Ramos (cell line): ENCODE measurements around the gene PRKCE.

Experiments
- in situ Hi-C: fragments of 300-500 bp; cut with MboI; formaldehyde crosslinking; loops from one replicate; pipeline ENCODE4 v1.14.3; 2022; ENCODE audit warnings: low sequenced_read_pairs; ENCODE audit not compliant: unreplicated experiment

The PRKCE gene

DNA sequence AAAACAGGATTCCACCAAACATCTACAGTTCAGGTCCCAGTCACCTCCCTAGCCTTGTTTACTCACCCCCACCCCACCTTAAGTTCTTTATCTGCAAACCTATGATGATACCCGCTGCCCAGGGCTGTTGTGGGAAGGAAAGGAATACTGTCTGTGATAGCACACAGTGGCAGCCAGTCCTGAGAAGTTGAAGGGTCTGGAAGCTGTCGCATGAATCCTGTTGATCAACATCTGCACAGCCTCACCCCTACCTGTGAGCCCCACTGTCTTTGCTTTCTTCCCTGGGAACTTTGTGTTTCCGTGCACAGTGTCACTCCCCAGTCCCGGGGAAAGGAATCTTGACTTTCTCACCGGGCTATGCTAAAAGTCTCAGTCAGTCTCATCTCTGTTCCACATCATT lies 485.0 kb downstream of the PRKCE start:
- in situ Hi-C loops, result no loop called here

DNA sequence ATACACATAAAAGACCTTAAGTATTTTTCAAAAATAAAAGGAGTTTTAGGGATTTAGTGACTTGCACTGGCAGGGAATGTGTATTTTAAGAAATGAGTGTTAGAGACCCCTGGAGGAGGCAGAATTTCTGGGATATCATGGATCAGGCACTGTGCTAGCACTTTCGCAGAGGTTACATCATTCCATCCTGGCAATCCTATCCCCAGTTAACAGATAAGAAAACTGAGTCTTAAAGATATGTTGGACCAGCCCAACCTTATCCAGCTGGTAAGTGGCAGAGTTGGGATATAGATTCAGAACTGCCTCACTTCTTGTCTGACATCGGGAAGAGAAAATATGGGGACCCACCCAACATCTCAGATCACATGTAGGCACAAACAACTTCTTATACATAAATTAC lies 485.5 kb downstream of the PRKCE start:
- in situ Hi-C loops, result no loop called here

DNA sequence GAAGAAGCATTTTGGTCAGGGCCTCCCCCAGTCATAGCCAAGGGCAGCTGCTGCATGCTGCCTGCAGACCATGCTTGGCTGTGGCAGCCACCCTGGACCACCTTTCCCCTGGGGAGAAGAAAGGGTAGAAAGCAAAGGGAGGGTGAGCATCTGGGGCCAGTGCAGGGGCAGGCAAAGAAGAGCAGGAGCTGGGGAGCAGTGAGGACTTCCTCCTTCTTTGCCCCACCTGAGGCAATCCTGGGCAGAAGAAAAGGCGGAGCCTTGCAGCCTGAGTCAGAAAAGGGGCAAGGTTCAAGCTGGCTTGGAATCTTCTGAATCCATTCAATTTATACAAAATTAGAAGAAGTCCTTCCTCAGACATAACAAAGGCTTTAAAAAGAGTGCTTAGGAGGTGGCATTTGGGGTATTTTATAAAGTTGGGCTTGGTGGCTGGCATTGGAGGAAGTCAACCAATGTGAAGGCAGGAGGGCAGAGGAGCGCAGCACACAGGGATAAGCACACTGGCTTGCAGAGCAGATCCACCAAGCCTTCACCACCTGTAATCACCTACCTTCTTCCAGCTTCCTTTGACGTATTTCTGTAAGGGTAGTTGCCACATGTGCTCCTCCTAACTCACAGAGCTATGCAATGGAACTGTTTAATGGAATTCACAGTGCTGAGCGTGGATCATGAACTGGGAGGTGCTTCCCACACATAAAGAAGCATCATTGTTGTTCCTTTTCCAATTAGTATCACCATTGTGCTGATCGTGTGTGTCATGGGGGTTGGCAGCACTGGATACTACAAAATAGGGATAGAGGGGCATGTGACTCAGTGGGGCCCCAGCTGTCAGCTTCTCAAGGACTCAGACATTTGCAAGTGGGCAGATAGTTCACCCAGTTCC lies 491.3 kb downstream of the PRKCE start:
- in situ Hi-C loops, result no loop called here

DNA sequence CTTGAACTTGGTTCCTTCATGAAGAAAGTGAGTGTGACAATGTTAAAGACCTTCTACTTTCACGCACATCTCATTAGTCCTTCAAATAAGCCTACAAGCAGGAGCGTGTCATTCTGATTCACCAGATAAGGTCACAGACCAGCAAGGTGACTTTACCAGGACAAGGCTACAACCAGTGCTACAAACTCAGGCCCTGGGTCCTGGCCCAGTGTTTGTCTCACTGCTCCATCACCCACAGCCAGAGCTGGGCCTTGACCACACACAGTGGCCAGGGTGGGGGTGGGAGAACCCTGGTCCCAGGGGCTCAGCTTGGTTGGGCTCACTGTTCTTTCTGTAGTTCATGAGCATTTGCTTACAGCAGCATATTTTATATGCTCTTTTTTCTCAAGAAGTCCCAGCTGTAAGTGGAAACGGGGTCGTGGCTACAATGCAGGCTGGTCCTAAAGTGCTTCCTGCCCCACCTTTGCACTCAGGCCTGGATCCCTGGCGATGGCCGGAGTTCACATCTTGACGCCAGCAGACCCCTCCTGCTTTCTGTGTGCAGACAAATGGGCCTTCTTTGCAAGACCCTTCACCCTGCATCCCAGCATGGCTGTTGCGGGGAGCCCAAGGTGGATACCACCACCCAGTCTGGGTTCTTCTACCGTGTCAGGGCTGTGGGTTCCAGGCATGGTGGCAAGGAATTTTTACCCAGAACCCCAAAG lies 492.1 kb downstream of the PRKCE start:
- in situ Hi-C loops, result no loop called here

DNA sequence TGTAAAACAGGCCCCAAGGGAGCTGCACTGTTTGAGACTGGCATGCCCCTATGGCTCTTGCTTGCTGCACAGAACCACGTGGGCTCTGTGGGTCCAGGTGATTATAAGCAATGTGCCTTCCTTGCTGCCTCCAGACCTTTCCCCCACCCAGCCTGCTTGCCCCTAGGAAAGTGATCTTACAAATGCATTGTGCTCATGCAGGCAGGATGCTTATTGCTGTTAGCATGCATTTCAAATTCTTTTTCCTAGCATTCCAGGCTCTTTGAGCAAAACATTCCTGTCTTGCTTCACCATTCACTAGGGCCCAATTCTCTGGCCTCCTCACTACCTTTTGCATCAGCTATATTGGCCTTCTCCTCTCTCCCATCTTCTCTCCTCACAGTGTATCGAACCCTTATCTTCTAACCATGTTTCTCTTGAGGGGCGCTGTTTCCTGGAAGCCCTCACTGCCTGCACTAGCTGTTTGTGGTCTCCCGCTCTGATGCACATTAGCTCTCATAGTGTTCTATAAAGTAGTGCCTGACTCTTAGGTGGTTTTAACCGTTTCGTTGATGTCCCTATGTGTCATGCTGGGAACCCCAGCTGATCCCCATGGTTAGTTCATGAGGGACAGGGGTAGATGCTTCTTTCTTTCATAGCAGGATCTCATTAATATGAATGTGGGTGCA lies 492.8 kb downstream of the PRKCE start:
- in situ Hi-C loops, result no loop called here

DNA sequence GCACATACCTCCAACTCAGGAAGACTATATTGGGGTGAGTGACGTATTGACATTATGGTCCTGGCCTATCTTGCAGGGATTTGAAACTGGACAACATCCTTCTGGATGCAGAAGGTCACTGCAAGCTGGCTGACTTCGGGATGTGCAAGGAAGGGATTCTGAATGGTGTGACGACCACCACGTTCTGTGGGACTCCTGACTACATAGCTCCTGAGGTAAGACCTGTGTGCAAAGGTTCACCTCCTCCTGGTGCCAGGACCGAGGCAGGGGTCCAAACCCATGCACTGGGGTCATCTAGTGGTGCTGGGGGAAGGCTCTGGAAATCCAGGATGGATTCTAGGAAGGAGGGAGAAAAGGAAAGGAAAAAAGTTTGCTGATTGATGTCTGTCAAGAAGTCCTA lies 493.5 kb downstream of the PRKCE start:
- in situ Hi-C loops, result no loop called here

DNA sequence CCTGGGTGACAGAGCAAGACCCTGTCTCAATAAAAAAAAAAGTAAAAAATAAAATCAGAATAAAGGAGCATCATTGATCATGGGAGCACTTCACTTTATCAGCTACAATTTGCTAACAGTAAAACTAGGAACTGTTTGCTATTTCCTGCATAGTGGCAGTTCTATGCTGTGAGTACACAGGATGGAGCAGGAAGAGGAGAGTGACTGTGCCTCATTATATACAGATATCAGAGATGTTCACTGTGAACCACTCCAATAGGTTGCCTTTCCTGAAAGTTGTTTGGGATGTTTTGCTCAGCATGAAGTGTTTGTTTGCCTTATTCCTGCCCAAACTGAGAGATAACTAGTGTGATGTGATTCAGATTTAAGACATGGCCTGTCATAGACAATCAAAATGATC lies 494.4 kb downstream of the PRKCE start:
- in situ Hi-C loops, result no loop called here

DNA sequence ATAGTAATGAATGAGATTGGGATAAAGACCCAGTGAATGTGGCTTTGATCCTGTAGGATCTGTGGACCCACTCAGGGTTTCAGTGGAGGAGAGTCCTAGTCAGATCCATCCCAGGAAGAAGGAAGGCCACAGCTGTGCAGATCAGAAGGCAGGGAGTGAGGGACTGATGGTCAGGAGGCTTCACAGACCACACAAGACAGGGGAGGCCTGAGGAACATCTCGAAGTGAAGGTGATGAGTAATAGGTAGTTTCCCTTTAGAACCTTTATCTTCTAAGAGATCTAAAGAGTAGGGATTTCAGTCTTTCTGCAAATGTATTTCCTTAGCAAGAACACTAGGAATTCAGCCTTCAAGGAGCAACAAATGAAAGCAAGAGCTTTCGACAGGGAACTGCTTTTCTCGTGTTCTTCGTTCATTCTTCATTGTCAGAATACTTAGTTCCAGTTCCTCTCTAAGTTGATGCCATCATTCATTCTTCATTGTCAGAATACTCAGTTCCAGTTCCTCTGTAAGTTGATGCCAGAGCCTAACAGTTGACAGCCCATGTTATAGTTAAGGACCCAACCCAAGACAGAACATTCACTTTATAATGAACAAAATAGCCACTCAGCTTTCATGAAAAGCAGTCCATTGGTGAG lies 495.5 kb downstream of the PRKCE start:
- in situ Hi-C loops, result no loop called here

DNA sequence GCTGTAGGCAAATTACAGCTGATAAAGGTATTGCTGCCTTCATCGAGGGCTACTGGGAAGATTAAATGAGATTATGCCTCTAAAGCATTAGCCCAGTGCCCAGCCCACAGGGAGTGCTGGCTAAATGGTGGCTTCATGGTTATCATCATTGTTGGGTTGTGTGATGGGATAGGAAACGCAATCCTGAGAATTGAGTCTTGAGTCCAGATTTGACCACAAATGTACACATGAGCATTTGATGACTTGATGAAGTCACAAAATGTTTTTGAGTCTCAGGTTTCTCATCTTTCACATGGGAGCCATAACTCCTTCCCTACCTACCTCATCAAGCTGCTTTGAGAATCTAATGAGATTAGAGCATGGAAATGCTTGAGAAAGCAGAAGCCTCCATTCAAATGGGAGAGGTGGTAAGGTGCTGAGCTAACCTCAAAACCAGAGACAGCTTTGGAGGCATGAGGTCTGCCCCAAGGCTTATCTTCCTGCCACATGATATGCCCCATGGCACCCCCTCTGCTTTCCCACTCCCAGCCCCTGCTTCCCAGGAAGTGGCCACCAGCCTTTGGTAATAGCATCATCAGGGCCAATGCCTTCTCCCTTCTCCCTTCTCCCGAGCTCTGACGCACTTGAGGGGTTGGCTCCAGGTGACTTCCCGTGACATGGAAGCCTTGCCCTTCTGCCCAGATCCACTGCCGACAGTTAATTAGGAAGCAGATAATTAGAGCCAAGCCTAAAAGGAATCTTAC lies 496.3 kb downstream of the PRKCE start:
- in situ Hi-C loops, result no loop called here

DNA sequence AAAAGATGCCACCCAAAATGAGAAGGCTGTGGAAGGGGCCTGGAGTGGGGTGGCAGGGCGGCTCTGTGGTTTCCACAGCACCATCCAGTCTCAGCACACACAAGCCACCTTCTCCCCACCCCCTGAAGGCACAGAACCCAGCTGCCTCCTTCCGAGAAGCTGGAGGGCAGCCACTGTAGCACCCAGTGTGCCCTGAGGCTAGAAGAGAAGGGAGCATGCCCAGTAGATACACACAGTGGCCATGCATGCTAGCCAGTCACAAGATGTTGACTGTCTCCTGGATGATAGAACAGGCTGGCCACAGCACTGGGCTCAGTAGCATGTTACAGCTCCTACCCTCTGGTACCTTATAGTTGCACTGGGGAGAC lies 496.9 kb downstream of the PRKCE start:
- in situ Hi-C loops, result no loop called here

DNA sequence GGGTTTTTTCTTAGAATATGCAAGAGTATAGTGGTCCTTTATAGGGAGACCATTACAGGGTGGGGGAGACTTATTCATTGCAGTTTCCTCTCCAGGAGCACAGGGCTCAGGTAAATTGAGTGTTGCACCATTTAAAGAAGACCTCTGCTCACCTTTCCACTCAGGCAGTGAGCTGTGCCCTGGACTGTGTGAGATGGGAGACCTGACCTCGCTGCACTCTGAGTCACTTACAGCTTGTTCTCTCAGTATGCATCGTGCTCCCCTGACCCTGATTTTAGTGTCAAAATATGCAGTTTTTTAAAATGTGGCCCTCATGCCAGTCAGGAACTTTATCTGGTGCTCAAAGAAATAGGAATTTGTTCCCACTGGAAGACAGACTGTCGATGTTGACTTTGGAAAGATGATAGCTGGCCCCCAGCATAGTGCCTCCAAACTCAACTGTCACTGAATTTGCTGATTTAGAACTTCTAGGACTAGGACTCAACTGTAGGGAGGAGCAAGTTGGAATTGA lies 499.0 kb downstream of the PRKCE start:
- in situ Hi-C loops, result no loop called here

DNA sequence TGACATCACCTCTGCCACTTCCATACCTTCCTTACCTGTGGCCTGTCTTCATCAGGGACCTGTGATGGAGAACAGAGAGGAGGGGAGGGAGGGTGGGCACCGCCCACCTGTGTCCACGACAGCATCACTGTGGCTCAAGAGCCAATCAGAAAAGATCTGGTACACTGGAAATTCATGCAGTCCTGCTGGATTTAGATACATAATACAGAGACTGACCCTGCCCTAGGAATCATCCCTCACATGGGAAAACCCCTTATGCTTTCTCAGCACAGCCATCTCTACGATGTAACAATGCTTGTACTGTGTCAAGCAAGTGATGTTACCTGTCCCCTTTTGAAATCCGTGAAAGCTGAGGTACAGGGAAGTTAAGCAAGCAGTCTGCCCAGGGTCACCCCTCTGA lies 500.1 kb downstream of the PRKCE start:
- in situ Hi-C loops, result no loop called here

DNA sequence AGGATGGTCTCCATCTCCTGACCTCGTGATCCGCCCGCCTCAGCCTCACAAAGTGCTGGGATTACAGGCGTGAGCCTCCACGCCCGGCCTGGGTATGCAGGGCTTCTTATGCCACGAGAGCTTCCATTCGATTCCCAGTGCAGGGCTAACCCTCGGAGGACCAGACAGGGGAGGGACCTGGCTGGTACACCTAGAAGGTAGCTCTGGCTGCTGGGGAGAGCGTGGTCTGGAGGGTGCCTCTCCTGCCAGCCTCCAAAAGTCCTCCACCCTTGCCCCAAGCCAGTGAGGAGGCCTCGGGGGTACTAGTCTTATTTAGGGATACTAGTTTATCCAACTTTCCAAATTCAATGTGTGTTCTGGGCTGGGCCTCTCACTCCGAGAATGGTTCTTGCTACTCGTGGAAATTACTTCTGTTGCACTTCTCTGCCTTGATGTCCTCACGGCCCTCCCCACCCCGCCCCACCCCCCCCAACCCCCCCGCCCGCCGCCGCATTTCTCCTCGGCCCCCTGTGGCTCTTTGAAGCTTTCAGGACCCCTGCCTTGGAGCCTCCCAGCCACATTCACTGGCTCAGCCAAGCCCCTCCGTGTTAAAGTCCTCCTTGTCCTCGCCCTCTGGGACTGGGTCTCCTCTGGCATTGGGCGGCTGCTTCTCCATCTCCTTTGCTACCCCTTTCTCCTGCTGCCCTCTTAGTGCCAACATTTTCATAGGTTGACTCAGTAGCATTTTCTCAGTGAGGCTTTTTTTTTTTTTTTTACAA lies 502.7 kb downstream of the PRKCE start:
- in situ Hi-C loops, result no loop called here

DNA sequence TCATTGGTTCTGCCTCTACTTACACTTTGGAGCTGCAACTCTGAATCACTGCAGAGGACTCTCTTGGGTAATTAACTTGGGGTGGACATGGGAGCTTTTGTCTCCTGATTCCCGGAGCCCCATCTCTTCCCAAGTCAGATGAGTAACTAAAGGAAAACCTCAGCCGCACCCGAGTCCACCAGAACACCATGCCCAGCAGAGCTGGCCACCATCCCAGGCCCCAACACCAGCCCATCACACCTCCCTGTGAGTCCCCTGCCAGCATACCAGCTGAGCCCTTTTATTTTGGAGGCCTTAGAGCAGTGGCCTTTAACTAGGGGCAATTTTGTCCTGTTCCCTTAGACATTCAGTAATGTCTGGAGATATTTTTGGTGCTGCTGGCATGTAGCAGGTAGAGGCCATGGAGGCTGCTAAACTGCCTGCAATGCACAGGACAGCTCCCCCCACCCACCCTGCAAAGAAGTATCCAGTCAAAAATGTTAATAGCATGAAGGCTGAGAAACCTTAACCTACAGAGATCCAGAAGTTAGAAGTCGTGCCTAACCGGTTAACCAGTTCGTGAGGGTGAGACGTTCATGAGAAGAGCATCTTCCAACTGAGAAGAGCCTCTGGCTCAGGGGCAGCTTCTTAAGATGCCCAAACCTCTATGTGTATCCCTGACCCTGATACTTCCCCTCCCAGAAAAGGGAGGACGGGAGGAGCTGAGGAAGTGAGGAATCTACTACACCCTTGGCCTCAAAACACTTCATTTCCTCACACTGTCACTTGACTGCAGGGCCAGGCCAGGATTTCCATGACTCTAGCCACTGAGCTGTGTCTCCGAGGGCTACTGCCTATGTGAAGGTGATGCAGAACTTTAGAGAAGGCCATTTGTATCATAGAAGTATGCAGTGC lies 505.8 kb downstream of the PRKCE start:
- in situ Hi-C loops, result no loop called here

DNA sequence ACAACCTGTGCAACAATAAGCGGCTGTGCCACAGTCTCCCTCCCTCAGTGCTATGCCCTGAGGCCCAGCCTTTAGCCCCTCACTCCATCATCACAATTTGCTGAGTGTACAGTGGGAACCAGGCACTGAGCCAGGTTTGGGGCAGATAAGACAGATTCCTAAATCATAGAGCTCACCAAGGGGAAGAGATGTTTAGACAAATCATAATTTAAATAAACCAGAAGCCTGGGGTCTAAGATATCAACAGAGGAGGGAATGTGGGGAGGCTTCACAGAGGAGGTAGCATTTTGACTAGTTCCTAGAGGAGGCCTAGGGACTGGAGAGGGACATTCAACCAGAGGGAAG lies 506.5 kb downstream of the PRKCE start:
- in situ Hi-C loops, result no loop called here

DNA sequence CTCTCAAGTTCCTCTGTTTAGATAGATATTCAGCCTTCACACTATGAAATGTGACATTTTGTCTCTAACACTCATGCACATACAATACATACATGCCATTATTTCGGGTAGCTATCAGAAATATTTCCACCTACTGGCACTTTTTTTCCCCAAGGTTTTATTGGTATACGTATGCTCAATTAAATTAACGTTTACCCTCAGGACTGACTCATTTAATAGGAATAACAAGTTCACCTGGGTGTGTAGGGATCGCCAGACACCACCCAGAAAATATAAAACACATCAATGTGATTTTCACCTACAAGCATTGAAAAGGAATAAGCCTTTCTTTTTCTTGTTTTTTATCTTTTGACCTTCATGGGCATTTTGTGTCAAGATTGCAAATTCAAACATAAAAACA lies 507.2 kb downstream of the PRKCE start:
- in situ Hi-C loops, result no loop called here

DNA sequence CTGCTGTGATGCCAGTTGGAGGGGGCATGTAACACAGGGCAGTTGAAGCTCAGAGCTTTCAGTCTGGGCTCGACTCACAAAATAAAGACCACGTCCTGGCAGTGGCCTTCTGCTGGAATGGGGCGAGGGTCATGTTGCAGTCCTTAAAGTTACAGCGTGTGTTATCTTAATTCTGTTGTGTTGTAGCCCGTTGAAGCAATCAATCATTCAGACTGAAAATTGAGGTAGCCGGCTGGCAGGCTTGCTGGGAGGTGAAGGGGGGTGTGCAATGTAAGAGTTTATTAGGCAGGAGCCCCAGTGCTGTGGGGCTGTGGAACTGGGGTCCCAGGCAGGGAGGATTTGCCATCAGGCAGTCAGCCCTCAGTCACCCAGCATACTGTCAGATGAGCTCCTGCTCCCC lies 508.9 kb downstream of the PRKCE start:
- in situ Hi-C loops, result no loop called here

DNA sequence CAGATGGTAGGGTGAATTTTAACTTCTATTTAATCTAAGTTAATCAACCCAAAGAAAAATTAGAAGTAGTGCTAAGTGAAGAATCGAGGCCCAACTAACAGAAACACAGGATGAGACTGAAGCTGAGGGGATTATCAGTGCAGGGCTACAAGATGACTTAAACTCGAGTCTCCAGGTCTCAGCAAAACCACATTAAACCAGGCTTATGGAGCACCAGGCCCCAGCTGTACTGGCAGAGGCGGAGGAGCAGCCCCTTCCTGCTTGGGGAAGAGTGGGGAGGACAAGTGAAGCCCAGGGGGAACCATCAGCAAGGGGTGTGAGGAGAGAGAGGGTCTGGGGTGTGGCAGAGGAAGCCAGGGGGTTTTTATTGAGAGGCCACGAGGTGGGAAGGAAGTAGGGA lies 509.8 kb downstream of the PRKCE start:
- in situ Hi-C loops, result no loop called here
